Thyroid gland (tissue), 4 donors: ENCODE results near the gene PKNOX2.

ENCODE experiments used
- CTCF ChIP-seq, 6 experiments: fragments of 200-600 bp in 3 of 6; fragments of 450-650 bp in 3 of 6; sonication (generic) in 3 of 6; IDR thresholded peaks; one replicate each; pipeline ENCODE4 v1.5.1; 2016 to 2019; ENCODE audit warnings: antibody characterized with exemption in 6 of 6, mild to moderate bottlenecking in 2 of 6, inconsistent platforms in 1 of 6, moderate library complexity in 1 of 6
- POLR2A ChIP-seq, 2 donors: fragments of 450-650 bp; IDR thresholded peaks; one replicate each; pipeline ENCODE4 v1.6.1; 2017; ENCODE audit warnings: antibody characterized with exemption in 2 of 2, mild to moderate bottlenecking in 2 of 2, moderate library complexity in 1 of 2

- TF ChIP-seq CTCF (IDR thresholded peaks at IDR 0.05), result no peak
- no peak for TF ChIP-seq POLR2A (IDR thresholded peaks at IDR 0.05)
Measured at GRCh38 chr11:125431009-125431408, 266.5 kb downstream of the PKNOX2 start.
